NCI-H446 (cell line): Measurements from ENCODE around the gene WFDC1.

Experiments
- DNase-seq, 2 experiments: peaks; one replicate each; lab custom pipeline; 2025; lab: John Stamatoyannopoulos, UW

The WFDC1 gene

GRCh38 chr16:84294531-84295142, at the start of gene WFDC1:
TSS of gene WFDC1 (plus strand) at chr16:84294878. CDS start at chr16:84294972, 94 bp downstream.
- DNase-seq, result no peak

DNA sequence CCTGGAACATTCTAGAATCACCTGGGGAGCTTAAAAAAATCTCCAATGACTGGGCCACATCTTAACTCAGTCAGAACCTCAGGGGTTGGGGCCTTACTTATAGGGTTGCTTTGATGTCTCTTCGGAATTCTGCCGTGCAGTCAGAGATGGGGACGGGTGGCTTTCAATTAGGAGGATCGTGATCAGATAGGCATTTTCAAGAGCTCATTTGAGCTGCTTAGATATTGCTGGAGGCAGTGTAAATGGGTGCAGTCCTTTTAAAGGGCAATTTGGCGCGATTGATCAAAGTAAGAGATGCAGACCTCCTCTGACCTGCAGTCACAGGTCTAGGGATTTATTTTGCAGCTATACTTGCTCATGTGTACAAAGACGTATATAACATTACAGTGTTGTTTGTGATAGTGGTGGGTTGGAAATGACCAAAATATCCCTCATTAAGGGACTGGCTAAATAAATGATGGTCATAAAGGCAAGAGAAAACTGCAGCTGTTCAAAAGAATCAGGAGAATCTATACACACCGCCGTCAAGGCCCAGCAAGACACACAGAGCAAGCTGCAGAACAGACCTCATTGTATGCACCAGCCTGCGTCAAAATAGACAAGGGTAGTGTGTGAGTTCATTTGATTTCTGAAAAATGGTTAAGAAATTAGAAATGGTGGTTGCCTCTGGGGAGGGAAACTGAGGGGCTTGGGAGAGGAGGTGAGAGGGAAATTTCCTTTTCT, 48.6 kb upstream of the WFDC1 start:
- no peak for DNase-seq

DNA sequence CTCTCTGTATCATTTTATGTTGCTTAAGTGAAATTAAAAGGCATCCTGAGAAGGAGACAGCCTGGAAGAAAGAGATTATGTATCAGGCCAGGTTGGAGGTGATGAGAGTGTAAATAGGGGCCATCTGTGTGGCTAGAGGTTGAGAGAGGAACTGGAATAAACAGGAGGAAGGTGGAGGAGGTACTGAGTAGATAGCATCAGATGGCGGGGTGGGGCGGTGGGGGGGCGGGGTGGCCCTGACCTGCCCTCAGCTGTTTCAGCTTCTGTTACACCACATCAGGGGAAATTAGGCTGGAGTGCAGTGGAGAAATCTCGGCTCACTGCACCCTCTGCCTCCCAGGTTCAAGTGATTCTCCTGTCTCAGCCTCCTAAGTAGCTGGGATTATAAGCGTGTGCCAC, 48.0 kb upstream of the WFDC1 start:
- no peak for DNase-seq

GRCh38 chr16:84247331-84247730, 47.3 kb upstream of the WFDC1 start:
- DNase-seq, result no peak

DNA sequence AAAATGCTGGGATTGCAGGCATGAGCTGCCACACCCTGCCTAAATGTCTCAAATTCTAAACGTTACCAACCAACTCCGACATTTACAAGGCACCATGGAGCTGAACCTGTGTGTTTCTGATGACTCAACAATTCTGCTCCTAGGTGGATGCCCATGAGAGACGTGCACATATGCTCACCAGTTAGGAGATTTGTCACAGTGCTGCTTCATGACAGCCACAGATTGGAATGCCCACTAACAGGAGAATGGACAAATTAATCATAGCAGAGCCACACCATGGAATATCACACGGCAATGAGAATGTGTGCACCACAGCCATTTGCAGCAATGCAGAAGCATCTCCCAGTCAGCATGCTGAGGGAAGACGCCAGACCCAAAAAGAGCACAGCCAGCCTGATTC, 46.8 kb upstream of the WFDC1 start:
- DNase-seq, result no peak

GRCh38 chr16:84252184-84252583, 42.5 kb upstream of the WFDC1 start:
- DNase-seq, result no peak

DNA sequence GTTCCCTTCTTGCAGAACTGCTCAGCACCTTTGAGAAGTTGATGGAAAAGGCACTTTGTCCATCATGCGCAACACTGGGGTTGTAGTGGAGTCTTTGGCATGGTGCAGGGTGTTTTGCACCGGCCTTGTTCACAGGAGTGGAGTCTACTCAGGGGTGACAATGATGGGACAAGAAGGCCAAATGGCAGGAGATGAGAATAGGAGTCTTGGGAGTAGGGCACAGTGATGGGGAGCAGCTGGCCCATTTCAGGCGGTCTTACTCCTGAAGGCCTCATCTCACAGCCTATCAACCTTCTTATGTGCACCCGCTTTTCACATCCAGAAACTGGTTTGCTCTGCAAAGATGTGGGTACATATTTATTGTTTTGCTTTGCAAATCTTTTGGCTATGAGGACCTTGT, 41.5 kb upstream of the WFDC1 start:
- no peak for DNase-seq

GRCh38 chr16:84254062-84254461, 40.6 kb upstream of the WFDC1 start:
- DNase-seq, result no peak

DNA sequence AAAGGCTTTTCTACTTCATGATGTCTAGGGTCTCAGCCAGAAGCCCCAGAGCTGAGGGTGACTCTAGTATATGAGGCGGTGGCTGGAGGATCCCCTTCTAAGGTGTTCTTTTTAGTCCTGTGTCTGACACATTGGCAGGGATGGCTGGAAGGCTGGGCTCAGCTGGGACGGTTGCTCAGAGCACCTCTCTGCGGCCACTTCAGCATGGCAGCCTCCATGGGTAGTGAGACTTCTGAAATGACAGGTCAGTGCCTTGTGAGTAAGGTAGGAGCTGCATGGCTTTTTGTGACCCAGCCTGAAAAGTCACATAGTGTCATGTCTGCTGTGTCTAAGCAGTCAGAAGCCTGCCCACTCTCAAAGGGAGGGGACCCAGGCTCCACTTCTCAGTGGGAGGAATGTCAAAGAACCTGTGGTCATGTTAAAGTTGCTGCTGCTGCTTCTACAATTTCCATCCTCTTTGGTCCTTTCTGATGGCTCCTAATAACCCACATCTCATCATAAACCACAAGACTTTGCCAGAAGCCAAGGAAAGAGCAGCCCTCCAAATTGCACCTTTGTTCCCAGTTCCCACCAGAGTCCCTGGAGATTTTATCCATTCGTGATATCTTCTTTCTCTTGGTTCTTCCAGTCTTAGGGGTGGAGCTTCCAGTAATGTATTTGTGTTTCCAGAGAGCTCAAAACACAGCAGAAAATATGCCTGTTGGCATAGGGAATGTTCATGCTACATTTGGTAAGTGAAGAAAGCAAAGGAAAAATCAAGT, 39.4 kb upstream of the WFDC1 start:
- no peak for DNase-seq

DNA sequence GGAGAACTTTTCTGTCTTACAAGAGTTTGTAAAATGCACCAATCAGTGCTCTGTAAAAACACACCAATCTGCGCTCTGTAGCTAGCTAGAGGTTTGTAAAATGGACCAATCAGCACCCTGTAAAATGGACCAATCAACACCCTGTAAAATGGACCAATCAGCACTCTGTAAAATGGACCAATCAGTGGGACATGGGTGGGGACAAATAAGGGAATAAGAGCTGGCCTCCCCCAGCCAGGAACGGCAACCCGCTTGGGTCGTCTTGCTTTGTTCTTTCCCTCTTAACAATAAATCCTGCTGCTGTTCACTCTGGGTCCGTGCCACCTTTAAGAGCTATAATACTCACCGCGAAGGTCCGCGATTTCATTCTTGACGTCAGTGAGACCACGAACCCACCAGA, 36.4 kb upstream of the WFDC1 start:
- DNase-seq, result no peak

- DNase-seq, result no peak
These were observed 35.0 kb upstream of the WFDC1 start for GRCh38 chr16:84259691-84260090.

DNA sequence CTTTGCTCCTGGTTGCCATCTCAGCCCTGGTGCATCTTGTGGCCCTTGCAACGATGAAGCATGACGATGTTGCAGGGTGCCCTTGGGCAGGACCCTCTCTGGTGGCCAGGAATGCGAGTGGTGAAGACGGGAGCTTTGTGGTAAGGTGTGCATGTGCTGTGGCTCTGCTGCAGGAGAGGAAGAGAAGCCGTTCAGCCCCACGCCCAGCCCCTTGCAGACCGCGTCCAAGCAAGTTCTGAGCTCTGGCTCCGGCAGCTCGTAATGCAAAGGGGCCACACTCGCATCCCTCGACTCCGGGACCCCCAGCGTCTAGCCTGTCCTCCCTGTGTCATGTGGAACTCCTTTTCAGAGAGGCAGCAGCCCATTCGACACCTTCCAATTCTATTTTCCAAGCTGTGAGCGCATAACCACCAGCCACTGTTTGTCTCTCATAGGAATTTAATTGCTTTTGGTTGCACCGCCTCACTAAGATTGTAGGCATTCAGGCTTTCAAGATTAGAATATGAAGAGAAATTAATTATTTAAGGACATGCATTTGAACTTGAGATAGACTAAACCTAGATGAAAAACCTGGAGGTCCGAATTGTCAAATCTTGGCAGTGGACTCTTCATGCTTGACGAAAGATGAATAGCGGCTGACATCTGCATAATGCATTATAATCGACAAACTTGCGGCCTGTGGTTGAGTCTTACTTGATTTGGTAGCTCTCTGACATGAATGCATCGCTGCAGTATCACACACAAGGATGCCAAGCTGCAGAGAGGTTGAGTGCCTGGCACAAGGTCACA, 33.7 kb upstream of the WFDC1 start:
- no peak for DNase-seq

DNA sequence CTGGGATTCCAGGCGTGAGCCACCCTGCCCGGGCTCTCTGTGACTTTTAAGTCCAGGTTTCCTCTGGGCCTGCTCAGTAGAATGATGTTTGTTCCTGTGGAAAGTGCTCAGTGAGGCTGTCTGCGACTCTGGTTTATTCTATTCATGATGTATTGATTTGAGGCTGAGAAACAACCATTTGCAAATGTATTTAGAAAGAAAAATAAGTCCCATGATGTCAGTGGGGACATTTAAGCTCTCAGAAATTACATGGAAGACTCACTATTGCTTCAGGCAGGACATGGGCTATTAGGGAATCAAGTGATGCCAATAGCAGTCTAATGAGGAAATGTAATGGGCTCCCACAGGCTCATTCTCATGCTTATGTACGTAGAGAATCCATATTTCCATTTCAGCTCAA, 32.6 kb upstream of the WFDC1 start:
- DNase-seq, result no peak

DNA sequence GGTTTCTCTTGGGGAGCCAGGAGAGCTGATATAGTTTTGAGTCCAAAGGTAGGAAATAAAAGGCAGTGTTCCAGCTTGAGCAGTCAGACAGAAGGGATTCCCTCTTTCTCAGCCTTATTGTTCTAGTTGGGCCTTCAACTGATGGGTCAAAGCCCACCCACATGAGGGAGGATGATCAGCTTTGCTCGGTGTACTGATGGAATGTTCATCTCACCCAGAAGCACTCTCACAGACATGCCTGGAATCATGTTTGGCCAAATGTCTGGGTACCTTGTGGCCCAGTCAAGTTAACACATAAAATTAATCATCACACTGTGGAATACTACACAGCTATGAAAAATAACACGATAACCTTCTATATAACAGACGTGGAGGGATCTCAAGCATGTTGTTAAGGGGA, 31.7 kb upstream of the WFDC1 start:
- no peak for DNase-seq

DNA sequence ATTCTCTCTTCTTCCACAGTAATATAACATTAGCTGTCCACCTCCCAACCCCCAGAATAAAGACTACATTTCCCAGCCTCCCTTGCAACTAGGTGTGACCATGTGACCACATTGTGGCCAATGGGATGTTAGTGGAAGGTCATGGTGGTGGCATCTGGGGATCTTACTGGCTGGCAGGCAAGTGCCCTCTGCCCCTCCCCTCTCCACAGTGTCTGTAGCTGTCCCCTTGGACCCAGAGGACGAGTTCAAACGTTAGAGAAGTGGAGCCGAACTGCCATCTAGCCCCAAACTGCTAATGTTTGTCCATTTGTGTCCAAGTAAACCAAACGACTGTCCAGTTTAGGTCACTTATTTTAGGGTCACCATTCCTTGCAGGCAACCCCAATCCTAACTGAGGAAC, 28.2 kb upstream of the WFDC1 start:
- peak in 1 of 2 experiments; percentile 25 for DNase-seq

DNA sequence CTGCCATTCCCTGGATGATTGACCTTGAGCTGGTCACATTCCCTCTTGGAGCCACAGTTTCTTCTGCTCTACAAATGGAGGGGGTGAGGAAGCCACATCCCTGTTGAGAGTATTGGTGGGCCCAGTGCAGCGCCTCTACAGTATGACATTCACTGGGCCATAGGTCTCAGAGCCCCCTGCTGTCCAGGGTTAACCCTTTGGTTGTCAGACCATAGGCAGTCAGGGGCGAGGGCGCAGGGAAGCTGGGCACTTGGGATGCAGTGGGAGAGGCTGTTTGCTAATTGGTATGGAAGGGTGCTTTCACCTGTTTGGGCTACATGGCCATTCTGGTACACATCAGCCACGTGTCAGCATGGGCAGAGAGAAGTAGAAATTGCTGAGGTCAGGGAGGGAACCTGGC, 27.3 kb upstream of the WFDC1 start:
- DNase-seq, result no peak

DNA sequence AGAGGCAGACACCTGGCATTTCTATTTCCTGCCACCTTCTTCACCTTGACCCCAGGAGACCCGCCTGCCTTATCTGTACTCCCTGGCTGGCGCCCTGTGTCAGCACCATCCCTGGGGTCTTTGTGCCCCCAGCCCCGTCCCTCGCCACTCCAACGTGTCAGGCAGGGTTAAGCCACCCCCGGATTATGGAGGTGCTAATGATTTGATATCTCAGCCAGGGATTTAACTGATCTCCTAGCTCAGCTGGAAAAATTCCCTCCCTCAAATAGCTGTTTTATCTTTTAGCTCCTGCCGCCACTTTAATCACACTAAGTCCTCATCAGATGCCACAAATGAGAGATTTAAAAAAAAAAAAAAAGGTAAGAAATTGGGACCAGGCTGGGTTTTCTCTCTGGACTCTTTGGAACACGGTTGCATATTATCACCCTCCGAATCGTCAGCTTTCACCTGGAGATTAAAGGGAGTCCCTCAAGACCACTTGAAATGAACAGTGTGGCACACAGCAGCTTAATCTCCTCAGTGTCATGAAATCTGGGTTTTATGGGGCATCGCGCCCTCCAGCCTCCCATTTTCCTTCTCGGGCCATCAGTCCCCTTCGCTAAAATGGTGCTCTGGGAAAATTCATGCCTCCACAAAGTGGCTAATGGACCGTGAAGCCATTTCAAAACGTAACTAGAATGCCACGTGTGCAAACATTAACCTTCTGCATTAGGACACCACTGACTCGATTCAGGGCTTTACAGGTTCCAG, 26.2 kb upstream of the WFDC1 start:
- no peak for DNase-seq

GRCh38 chr16:84270071-84270470, 24.6 kb upstream of the WFDC1 start:
- DNase-seq, result no peak

DNA sequence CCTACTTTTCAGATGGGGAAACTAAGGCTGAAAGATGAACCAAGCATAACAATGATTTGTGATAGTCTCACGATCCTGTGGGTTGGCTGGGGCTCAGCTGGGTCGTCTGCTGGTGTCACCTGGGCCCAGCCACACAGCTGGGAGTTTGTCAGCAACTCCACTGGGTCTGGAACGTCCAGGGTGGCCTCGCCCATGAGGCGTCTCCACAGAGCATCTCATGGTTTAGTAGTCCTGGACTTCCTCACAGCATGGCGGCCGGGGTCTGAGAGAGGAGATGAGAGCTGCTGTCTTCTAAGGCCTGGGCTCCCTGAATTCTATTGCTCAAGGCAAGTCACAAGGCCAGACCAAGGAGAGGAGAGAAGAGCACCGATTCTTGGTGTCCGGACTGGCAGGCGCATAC, 24.1 kb upstream of the WFDC1 start:
- no peak for DNase-seq

- DNase-seq, result no peak
These were observed 23.6 kb upstream of the WFDC1 start for GRCh38 chr16:84271037-84271436.

GRCh38 chr16:84271866-84272265, 22.8 kb upstream of the WFDC1 start:
- DNase-seq, result no peak
